Smooth muscle cell (in vitro differentiated cells): ENCODE data around the gene WDSUB1. TPM values are rescaled to one million over a fixed set of nuclear protein-coding genes. Genes with fewer than 3 reads are reported as not detected.

Experiments used
- DNase-seq: peaks from one replicate; lab custom pipeline; 2025; ENCODE audit not compliant: unreplicated experiment; lab: John Stamatoyannopoulos, UW
- H2AFZ ChIP-seq: fragments of 200-600 bp; sonication (generic); 2 replicates; pipeline ENCODE4 v1.6.0; 2016; ENCODE audit warnings: antibody characterized with exemption, low read depth, mild to moderate bottlenecking
- H3F3A ChIP-seq: fragments of 200-600 bp; sonication (generic); 2 replicates; pipeline ENCODE4 v1.6.0; 2017; ENCODE audit warnings: antibody characterized with exemption, low read depth
- H3K27ac ChIP-seq: fragments of 200-600 bp; sonication (generic); 2 replicates; pipeline ENCODE4 v1.5.1; 2016; ENCODE audit warnings: low read depth, mild to moderate bottlenecking
- H3K27me3 ChIP-seq: fragments of 200-600 bp; sonication (generic); 2 replicates; pipeline ENCODE4 v1.6.1; 2016; ENCODE audit warnings: low read depth, mild to moderate bottlenecking
- H3K36me3 ChIP-seq: fragments of 200-600 bp; sonication (generic); 2 replicates; pipeline ENCODE4 v1.5.1; 2016; ENCODE audit warnings: low read depth
- H3K4me1 ChIP-seq: fragments of 200-600 bp; sonication (generic); 2 replicates; pipeline ENCODE4 v1.5.1; 2016; ENCODE audit warnings: low read depth
- H3K4me2 ChIP-seq: fragments of 200-600 bp; sonication (generic); 2 replicates; pipeline ENCODE4 v1.6.0; 2016; ENCODE audit warnings: mild to moderate bottlenecking
- H3K4me3 ChIP-seq: fragments of 200-600 bp; sonication (generic); 2 replicates; pipeline ENCODE4 v1.5.1; 2016; ENCODE audit warnings: mild to moderate bottlenecking
- H3K79me2 ChIP-seq: fragments of 200-600 bp; sonication (generic); 2 replicates; pipeline ENCODE4 v1.6.0; 2016; ENCODE audit warnings: low read depth, mild to moderate bottlenecking
- H3K9ac ChIP-seq: fragments of 200-600 bp; sonication (generic); 2 replicates; pipeline ENCODE4 v1.6.0; 2016; ENCODE audit warnings: low read depth
- H3K9me3 ChIP-seq: fragments of 200-600 bp; sonication (generic); replicated peaks from 2 replicates; pipeline ENCODE4 v1.5.1; 2016; ENCODE audit warnings: low read depth
- H4K20me1 ChIP-seq: fragments of 200-600 bp; sonication (generic); 2 replicates; pipeline ENCODE4 v1.6.0; 2016; ENCODE audit warnings: low read depth
- CTCF ChIP-seq: fragments of 200-600 bp; sonication (generic); IDR thresholded peaks from 2 replicates; pipeline ENCODE4 v1.5.1; 2017; ENCODE audit warnings: borderline replicate concordance, mild to moderate bottlenecking, antibody characterized with exemption; ENCODE audit not compliant: insufficient read depth, poor library complexity, severe bottlenecking
- WGBS: methylation state at CpG from one replicate; pipeline ENCODE4 v1.1.7; 2016; ENCODE audit warnings: low lambda C conversion rate; 5-methylcytosine and 5-hydroxymethylcytosine counted together
- polyA plus RNA-seq: library from polyadenylated mRNA; unstranded; fragments of >200 nt; fragmentation: Nextera tagmentation; extraction: Ambion mirVana; gene quantifications from 2 replicates; pipeline ENCODE4 v1.2.1, GENCODE V29; 2016
- total RNA-seq: library from RNA; depleted of rRNA; stranded (reverse); fragments of >200 nt; gene quantifications from 2 replicates; pipeline ENCODE4 v1.2.3, GENCODE V29; 2014

The WDSUB1 gene
- total and polyA plus RNA-seq, 2 experiments from 2014 or later = 3.6 to 4.6 TPM

- no peak for TF ChIP-seq CTCF
- H3K27ac ChIP-seq = peak overlapping the region; percentile 51
Measured at GRCh38 chr2:159226608-159227385, 59.7 kb downstream of the WDSUB1 start.

DNA sequence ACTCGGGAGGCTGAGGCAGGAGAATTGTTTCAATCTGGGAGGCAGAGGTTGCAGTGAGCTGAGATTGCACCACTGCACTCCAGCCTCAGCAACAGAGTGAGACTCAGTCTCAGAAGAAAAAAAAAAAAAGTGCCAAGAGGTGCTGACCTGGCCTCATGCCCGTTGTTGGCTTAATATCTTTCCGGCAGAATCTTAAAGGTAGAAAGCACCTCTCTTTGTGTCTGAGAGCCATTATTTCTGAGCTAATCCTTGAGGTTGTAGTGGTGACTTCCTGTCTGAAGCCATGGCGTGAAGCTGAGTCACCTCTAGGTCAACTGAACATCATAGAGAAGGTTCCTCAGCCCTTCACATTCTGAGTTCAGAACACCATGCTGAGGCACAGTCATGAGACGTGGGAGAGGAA lies 60.4 kb downstream of the WDSUB1 start:
- 77% methylated on average over 5 of the region's 5 CpGs for WGBS
- Histone ChIP-seq H3K36me3 (no peaks in the 10 kb centered on the region), H3K4me1 (peaks cover 7% of the 10 kb centered on the region), H3K27ac (peak overlapping the region; percentile 51), H4K20me1 (no peaks in the 10 kb centered on the region), H3K9me3 (no peaks in the 10 kb centered on the region), H3K27me3 (no peaks in the 10 kb centered on the region), H3K4me2 (no peak overlapping the region), H3K79me2 (no peaks in the 10 kb centered on the region), H3K9ac (no peak overlapping the region), H2AFZ (no peak overlapping the region), H3F3A (no peaks in the 10 kb centered on the region), H3K4me3 (no peak overlapping the region)
- no peak for DNase-seq
- TF ChIP-seq CTCF = no peak

More at GRCh38 chr2:159226608-159227385, 59.7 kb downstream of the WDSUB1 start:
- no peaks in the 10 kb centered on the region for H3K27me3 ChIP-seq
- no peaks in the 10 kb centered on the region for H3F3A ChIP-seq
- no peaks in the 10 kb centered on the region for H3K79me2 ChIP-seq
- DNase-seq = no peak
- H4K20me1 ChIP-seq = no peaks in the 10 kb centered on the region
- H3K9me3 ChIP-seq = no peaks in the 10 kb centered on the region
- H3K4me1 ChIP-seq = peaks cover 7% of the 10 kb centered on the region
- H3K4me3 ChIP-seq = no peak overlapping the region
- H2AFZ ChIP-seq = no peak overlapping the region
- no peak overlapping the region for H3K4me2 ChIP-seq
- no peak overlapping the region for H3K9ac ChIP-seq
- H3K36me3 ChIP-seq = no peaks in the 10 kb centered on the region

DNA sequence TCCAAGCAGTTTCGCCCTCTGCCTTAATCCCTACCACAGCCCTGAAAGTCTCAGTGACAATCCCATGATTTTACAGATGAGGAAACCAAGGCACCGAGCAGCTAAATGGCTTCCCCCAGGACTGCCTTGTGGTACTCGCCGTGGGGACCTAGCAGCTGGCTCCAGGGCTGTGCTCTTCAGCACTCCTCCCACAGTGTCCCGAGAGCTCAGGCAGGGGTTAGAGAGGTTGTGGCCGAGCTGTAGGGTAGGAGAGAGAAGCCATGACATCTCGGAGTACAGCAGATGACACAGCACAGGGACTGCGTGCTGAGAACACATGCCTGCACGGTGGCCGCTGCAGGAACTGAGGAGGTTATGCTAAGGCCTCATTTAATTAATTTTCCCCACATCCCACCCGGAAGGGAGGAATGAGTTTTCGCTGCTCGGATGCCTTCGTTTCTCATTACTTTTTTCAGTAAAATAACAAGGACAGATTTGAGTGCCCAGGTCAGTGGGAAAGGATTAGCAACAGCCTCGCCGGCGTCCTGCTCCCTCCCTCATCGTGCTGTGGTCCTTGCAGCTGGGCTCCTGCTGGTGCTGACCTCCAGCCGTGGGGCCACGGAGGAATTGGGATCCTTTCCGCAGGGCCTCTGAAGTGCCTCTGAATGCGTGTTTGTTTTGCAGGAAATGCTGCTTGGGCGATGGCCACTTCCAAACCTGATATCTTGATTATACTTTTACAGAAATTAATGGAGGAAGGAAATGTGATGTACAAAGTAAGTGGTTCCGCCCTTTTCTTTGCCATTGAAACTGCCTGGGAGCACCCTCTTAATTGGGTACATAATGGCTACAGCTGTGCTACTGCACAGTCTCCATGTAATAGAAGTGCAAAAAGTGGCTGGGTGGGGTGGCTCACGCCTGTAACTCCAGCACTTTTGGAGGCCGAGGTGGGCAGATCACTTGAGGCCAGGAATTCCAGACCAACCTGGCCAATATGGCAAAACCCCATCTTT lies 61.2 kb downstream of the WDSUB1 start:
- Histone ChIP-seq H3K4me3 (no peak overlapping the region), H3K27me3 (no peaks in the 10 kb centered on the region)
- 95% methylated on average over 26 of the region's 26 CpGs for WGBS

More for the DNA sequence above, 61.2 kb downstream of the WDSUB1 start:
- Histone ChIP-seq H3K27ac (peak overlapping the region; percentile 51), H3K79me2 (no peaks in the 10 kb centered on the region), H3F3A (no peaks in the 10 kb centered on the region), H3K9ac (no peak overlapping the region), H3K36me3 (no peaks in the 10 kb centered on the region), H3K4me2 (no peak overlapping the region), H3K4me1 (peaks cover 7% of the 10 kb centered on the region), H3K9me3 (no peaks in the 10 kb centered on the region), H4K20me1 (no peaks in the 10 kb centered on the region), H2AFZ (no peak overlapping the region)
- no peak for TF ChIP-seq CTCF
- DNase-seq = no peak
